A549 (cell line): ENCODE results near the gene OSTF1. TPM values are rescaled to one million over a fixed set of nuclear protein-coding genes. Genes with fewer than 3 reads are reported as not detected.

Experiments
- ATAC-seq, 2 experiments: fragments of 200-7000 bp in 1 of 2; fragments of >200 bp in 1 of 2; cut with Nextera tagmentation in 1 of 2; cut with Tn5 transposase in 1 of 2; 3 replicates each; pipeline versions ENCODE4 v1.8.0 to v1.9.1; 2018 to 2020; ENCODE audit warnings: mild to moderate bottlenecking in 1 of 2, moderate library complexity in 1 of 2
- CTCF ChIA-PET: fragments of 300-600 bp; sonication (Branson Sonifier 250); formaldehyde crosslinking; extraction: SDS; loops from one replicate; lab custom pipeline; 2021; ENCODE audit warnings: antibody characterized with exemption, inconsistent platforms; lab: Yijun Ruan, JAX
- POLR2A ChIA-PET: fragments of 350-600 bp; formaldehyde crosslinking; extraction: SDS; loops from one replicate; lab custom pipeline; 2021; ENCODE audit warnings: antibody characterized with exemption, inconsistent platforms; lab: Yijun Ruan, JAX
- DNase-seq, 2 experiments: peaks; one replicate each; pipeline versions ENCODE4 v3.0.0 to v3.0.0-alpha.2; 2011 to 2016; ENCODE audit warnings: low read depth in 1 of 2, low spot score in 1 of 2
- FAIRE-seq: peaks from 2 replicates; lab custom pipeline; 2011; peaks lifted over from hg19 to GRCh38; lab: Jason Lieb, UNC
- H3K27ac ChIP-seq, 2 experiments: fragments of >200 bp; sonication (Bioruptor Twin); formaldehyde crosslinking; 3 replicates each; pipeline ENCODE4 v1.5.1; 2016 to 2017
- H3K4me1 ChIP-seq: fragments of >200 bp; sonication (Bioruptor Twin); formaldehyde crosslinking; 3 replicates; pipeline ENCODE4 v1.6.1; 2016
- H3K4me2 ChIP-seq: fragments of >200 bp; sonication (Bioruptor Twin); formaldehyde crosslinking; 3 replicates; pipeline ENCODE4 v1.6.1; 2016
- H3K4me3 ChIP-seq: fragments of >200 bp; sonication (Bioruptor Twin); formaldehyde crosslinking; 3 replicates; pipeline ENCODE4 v1.5.1; 2016
- H3K9me3 ChIP-seq: fragments of >200 bp; sonication (Bioruptor Twin); formaldehyde crosslinking; 3 replicates; pipeline ENCODE4 v1.6.1; 2016
- CBX2 ChIP-seq: fragments of 200-600 bp; sonication (generic); IDR thresholded peaks from 2 replicates; pipeline ENCODE4 v1.6.1; 2016; ENCODE audit warnings: low read depth, mild to moderate bottlenecking, borderline replicate concordance
- CBX8 ChIP-seq: fragments of 200-600 bp; sonication (generic); IDR thresholded peaks from 2 replicates; pipeline ENCODE4 v1.6.1; 2016
- E2F6 ChIP-seq: IDR thresholded peaks from 2 replicates; pipeline ENCODE4 v1.6.1; 2012; ENCODE audit warnings: low read depth, borderline replicate concordance
- EHF ChIP-seq: fragments of 250-450 bp; sonication (Bioruptor Pico); IDR thresholded peaks from 2 replicates; pipeline ENCODE4 v1.5.0; 2020; ENCODE audit warnings: mild to moderate bottlenecking
- EHMT2 ChIP-seq: fragments of 200-600 bp; sonication (generic); IDR thresholded peaks from 2 replicates; pipeline ENCODE4 v1.6.1; 2016; ENCODE audit warnings: antibody characterized with exemption, low read depth, mild to moderate bottlenecking, moderate library complexity
- HES2 ChIP-seq: fragments of >200 bp; sonication (Bioruptor Twin); formaldehyde crosslinking; IDR thresholded peaks from 2 replicates; pipeline ENCODE4 v1.6.1; 2016
- HOXA7 ChIP-seq: fragments of 250-450 bp; sonication (Bioruptor Pico); IDR thresholded peaks from 2 replicates; pipeline ENCODE4 v1.5.0; 2020; ENCODE audit warnings: mild to moderate bottlenecking, moderate library complexity
- HOXB13 ChIP-seq: fragments of 250-450 bp; sonication (Bioruptor Pico); IDR thresholded peaks from 2 replicates; pipeline ENCODE4 v1.5.0; 2020; ENCODE audit warnings: low read depth, mild to moderate bottlenecking, moderate library complexity
- HOXB5 ChIP-seq: fragments of 250-450 bp; sonication (Bioruptor Pico); IDR thresholded peaks from 2 replicates; pipeline ENCODE4 v1.5.0; 2020; ENCODE audit warnings: mild to moderate bottlenecking, moderate library complexity
- KDM1A ChIP-seq: fragments of 200-600 bp; sonication (generic); IDR thresholded peaks from 2 replicates; pipeline ENCODE4 v1.6.1; 2016; ENCODE audit warnings: low read depth, mild to moderate bottlenecking
- KDM5A ChIP-seq: fragments of 200-600 bp; sonication (generic); IDR thresholded peaks from 2 replicates; pipeline ENCODE4 v1.6.1; 2016; ENCODE audit warnings: antibody characterized with exemption, mild to moderate bottlenecking
- NPAS2 ChIP-seq: fragments of 250-450 bp; sonication (Bioruptor Pico); IDR thresholded peaks from 2 replicates; pipeline ENCODE4 v1.8.0; 2022; ENCODE audit warnings: mild to moderate bottlenecking, moderate library complexity, borderline replicate concordance
- POLR2A ChIP-seq: IDR thresholded peaks from 2 replicates; pipeline ENCODE4 v1.6.1; 2012; ENCODE audit warnings: mild to moderate bottlenecking, low read length
- RAD21 ChIP-seq, 2 experiments: fragments of >200 bp in 1 of 2; sonication (Bioruptor Twin) in 1 of 2; formaldehyde crosslinking in 1 of 2; IDR thresholded peaks in 1 of 2; conservative IDR thresholded peaks in 1 of 2; 2 replicates in 1 of 2; 3 replicates in 1 of 2; pipeline ENCODE4 v1.6.1; 2012 to 2018; ENCODE audit warnings: inconsistent platforms in 1 of 2
- RCOR1 ChIP-seq: fragments of 150-350 bp; IDR thresholded peaks from 2 replicates; pipeline ENCODE4 v1.6.1; 2014; ENCODE audit warnings: antibody characterized with exemption, low read length, low read depth
- REST ChIP-seq: fragments of 200-600 bp; sonication (generic); IDR thresholded peaks from 2 replicates; pipeline ENCODE4 v1.6.1; 2016; ENCODE audit warnings: antibody characterized with exemption, mild to moderate bottlenecking, moderate library complexity
- TFCP2L1 ChIP-seq: fragments of 250-450 bp; sonication (Bioruptor Pico); IDR thresholded peaks from 2 replicates; pipeline ENCODE4 v1.5.0; 2021; ENCODE audit warnings: mild to moderate bottlenecking
- TP53 ChIP-seq: fragments of 250-450 bp; sonication (Bioruptor Pico); IDR thresholded peaks from 2 replicates; pipeline ENCODE4 v1.5.0; 2021; ENCODE audit warnings: mild to moderate bottlenecking, moderate library complexity
- ZC3H11A ChIP-seq: fragments of 450-650 bp; IDR thresholded peaks from 2 replicates; pipeline ENCODE4 v1.6.1; 2014; ENCODE audit warnings: antibody characterized with exemption, mild to moderate bottlenecking
- ZFP36 ChIP-seq: fragments of 450-650 bp; IDR thresholded peaks from 2 replicates; pipeline ENCODE4 v1.6.1; 2014; ENCODE audit warnings: borderline replicate concordance; ENCODE audit not compliant: partially characterized antibody
- WGBS: methylation state at CpG from one replicate; pipeline ENCODE4 v1.1.6; 2017; ENCODE audit errors: missing lambda C conversion rate; 5-methylcytosine and 5-hydroxymethylcytosine counted together
- polyA plus RNA-seq, 4 experiments: library from polyadenylated mRNA; depleted of rRNA in 3 of 4; stranded (reverse); fragments of >200 nt; fragmentation: RNase III in 1 of 4; extraction: RNeasy Plus Mini Kit Qiagen cat#74134 plus additional on column Dnase treatment in 1 of 4; gene quantifications; 2 replicates in 3 of 4; 3 replicates in 1 of 4; pipeline ENCODE4 v1.2.3, GENCODE V29; 2011 to 2017

OSTF1 gene
- polyA plus RNA-seq, 2 of the 4 experiments (the other 2 are of a cell fraction), result 12.7 to 13.3 TPM

- ChIA-PET POLR2A (no interaction called here), CTCF (interaction anchor here (1.0 kb wide), 1 partner anchor 14 kb away, joined by 3 read pairs; no protein-coding TSS in a partner anchor)
- Histone ChIP-seq H3K9me3 (no peaks in the 10 kb centered on the region), H3K27ac (no peak overlapping the region), H3K4me1 (no peaks in the 10 kb centered on the region), H3K4me3 (no peak overlapping the region), H3K4me2 (no peak overlapping the region)
- no peak for TF ChIP-seq TFCP2L1
- FAIRE-seq (no peak), DNase-seq (no peak), ATAC-seq (no peak)
- WGBS, result 91% methylated on average over 5 of the region's 5 CpGs
These were observed 41.9 kb downstream of the OSTF1 start for GRCh38 chr9:75130172-75130571.

- POLR2A ChIA-PET, result no interaction called here
- Histone ChIP-seq H3K27ac (no peak overlapping the region), H3K4me2 (no peak overlapping the region), H3K4me1 (no peaks in the 10 kb centered on the region), H3K4me3 (no peak overlapping the region)
- FAIRE-seq, result no peak
- ATAC-seq, result no peak
- TF ChIP-seq RCOR1, result no peak
- no peak for TF ChIP-seq RAD21 (conservative IDR thresholded peaks at IDR 0.05 in 1 of 2, IDR thresholded peaks at IDR 0.05 in 1 of 2)
- no peak for TF ChIP-seq EHMT2
- no peak for TF ChIP-seq HES2
- no peak for TF ChIP-seq TP53 (CRISPR knock-in tag)
- no peak for TF ChIP-seq HOXB13
- TF ChIP-seq E2F6, result no peak
- no peak for TF ChIP-seq EHF (CRISPR knock-in tag)
- TF ChIP-seq, all 56 proteins: peak for 0
- CTCF ChIA-PET, result interaction anchor here (1.0 kb wide), 1 partner anchor 13 kb away, joined by 3 read pairs; no protein-coding TSS in a partner anchor
- DNase-seq, result no peak
- no peaks in the 10 kb centered on the region for H3K9me3 ChIP-seq
- WGBS, result 51% methylated on average over 5 of the region's 5 CpGs
These were observed 42.4 kb downstream of the OSTF1 start for GRCh38 chr9:75130621-75131230.

- POLR2A ChIA-PET, result no interaction called here
- no peak overlapping the region for H3K4me3 ChIP-seq
- no peaks in the 10 kb centered on the region for H3K4me1 ChIP-seq
- CTCF ChIA-PET, result interaction anchor here (1.0 kb wide), 1 partner anchor 14 kb away, joined by 3 read pairs; no protein-coding TSS in a partner anchor
- H3K9me3 ChIP-seq, result no peaks in the 10 kb centered on the region
- H3K4me2 ChIP-seq, result no peak overlapping the region
- TF ChIP-seq CBX2, result no peak
- TF ChIP-seq CBX8, result no peak
- TF ChIP-seq KDM1A, result no peak
- TF ChIP-seq KDM5A, result no peak
- TF ChIP-seq ZFP36, result no peak
- no peak for TF ChIP-seq HES2
- no peak for TF ChIP-seq POLR2A
- no peak for TF ChIP-seq RAD21 (conservative IDR thresholded peaks at IDR 0.05 in 1 of 2, IDR thresholded peaks at IDR 0.05 in 1 of 2)
- no peak for TF ChIP-seq REST
- no peak for TF ChIP-seq TFCP2L1
- no peak for TF ChIP-seq ZC3H11A
- TF ChIP-seq HOXA7 (CRISPR knock-in tag), result no peak
- TF ChIP-seq NPAS2 (CRISPR knock-in tag), result no peak
- no peak for TF ChIP-seq HOXB5
- WGBS, result 93% methylated on average over 3 of the region's 3 CpGs
- DNase-seq, result no peak
- no peak overlapping the region for H3K27ac ChIP-seq
- no peak for FAIRE-seq
- ATAC-seq, result no peak
These were observed 43.4 kb downstream of the OSTF1 start for GRCh38 chr9:75131700-75132099.
